ENCODE measurements around the gene ILDR2.
"Not testable (repeated sequence)": the region's sequence is repeated elsewhere in the genome, so short reads cannot be mapped to it uniquely, and the experiment has no call there.

ILDR2 gene

GRCh38 chr1:166882893-166883292 is 92.4 kb downstream of the ILDR2 start:
- DNase-seq = no peak

DNA sequence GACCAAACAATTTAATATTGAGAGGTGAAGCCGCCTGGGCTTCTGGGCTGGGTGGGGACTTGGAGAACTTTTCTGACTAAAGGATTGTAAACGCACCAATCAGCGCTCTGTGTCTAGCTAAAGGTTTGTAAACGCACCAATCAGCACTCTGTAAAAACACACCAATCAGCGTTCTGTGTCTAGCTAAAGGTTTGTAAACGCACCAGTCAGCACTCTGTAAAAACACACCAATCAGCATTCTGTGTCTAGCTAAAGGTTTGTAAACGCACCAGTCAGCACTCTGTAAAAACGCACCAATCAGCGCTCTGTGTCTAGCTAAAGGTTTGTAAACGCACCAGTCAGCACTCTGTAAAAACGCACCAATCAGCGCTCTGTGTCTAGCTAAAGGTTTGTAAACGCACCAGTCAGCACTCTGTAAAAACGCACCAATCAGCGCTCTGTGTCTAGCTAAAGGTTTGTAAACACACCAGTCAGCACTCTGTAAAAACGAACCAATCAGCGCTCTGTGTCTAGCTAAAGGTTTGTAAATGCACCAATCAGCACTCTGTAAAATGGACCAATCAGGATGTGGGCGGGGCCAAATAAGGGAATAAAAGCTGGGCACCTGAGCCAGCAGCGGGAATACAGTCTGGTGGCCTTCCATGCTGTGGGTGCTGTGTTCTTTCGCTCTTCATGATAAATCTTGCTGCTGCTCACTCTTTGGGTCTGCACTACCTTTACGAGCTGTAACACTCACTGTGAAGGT is 97.0 kb downstream of the ILDR2 start:
- DNase-seq = not testable (repeated sequence)

DNA sequence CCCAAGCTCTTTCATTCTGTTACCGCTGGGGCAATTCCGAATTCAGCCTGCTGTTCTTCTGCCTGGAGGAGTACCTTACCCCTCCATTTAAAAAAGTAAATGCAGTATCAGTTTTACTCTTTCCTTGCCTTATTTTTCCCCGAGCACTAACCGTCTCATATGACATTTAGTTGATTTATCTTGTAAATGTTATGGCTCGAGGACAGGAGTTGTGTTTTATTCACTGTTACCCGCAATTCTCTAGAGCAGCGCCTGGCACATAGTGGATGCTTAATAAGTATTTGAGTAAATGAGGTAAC is 98.9 kb downstream of the ILDR2 start:
- DNase-seq = no peak

- peak; percentile 99 for DNase-seq
These were observed 99.4 kb downstream of the ILDR2 start, which contains the start of gene TADA1 for GRCh38 chr1:166875734-166876539. TSS of gene TADA1 (minus strand) at chr1:166876264. CDS start at chr1:166876233, 31 bp downstream.

DNA sequence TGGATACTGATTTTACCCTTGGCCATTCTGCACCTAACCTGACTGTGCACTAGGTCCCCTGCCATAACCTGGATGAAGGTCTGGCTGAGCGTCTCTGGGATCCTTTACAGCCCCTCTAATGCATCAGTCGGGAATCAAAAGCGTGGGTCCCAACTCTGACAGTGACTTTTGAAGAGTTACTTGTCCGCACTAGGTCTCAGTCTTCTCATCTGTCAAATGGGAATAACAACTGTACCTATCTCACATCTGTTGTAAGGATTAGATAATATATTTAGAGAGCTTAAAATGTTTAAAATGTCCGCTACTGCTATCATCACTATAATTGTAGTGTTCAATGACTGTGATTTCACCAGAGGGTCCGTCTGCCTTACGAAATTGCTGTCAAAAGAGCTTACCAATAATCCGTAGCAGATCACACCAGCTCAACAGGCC is 100.0 kb downstream of the ILDR2 start:
- DNase-seq = no peak

- DNase-seq = no peak
These were observed 100.9 kb downstream of the ILDR2 start for GRCh38 chr1:166874464-166874863.

- DNase-seq = no peak
These were observed 104.8 kb downstream of the ILDR2 start for GRCh38 chr1:166870584-166870983.

GRCh38 chr1:166869318-166870099 is 105.8 kb downstream of the ILDR2 start:
- DNase-seq = no peak

GRCh38 chr1:166868639-166869038 is 106.7 kb downstream of the ILDR2 start:
- DNase-seq = no peak

GRCh38 chr1:166865926-166866325 is 109.4 kb downstream of the ILDR2 start:
- DNase-seq = no peak

DNA sequence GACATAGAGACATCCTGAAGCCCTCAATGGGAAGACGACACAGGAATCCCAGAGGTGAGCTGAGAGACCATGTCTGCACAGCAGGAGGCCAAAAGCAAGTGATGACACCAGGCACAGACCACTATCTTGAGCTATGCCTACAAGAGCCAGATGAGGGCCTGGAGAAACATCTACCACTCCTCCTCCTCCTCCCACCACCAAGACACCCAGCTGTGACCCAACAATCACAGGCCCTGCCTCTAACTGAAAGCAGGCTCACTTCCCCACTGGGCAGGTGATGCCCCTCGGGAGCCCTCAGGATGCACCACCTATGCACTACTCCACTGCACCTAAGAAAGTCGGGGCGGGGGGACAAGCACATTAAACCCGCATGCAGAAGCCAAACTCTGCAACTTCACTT is 115.7 kb downstream of the ILDR2 start:
- DNase-seq = no peak

DNA sequence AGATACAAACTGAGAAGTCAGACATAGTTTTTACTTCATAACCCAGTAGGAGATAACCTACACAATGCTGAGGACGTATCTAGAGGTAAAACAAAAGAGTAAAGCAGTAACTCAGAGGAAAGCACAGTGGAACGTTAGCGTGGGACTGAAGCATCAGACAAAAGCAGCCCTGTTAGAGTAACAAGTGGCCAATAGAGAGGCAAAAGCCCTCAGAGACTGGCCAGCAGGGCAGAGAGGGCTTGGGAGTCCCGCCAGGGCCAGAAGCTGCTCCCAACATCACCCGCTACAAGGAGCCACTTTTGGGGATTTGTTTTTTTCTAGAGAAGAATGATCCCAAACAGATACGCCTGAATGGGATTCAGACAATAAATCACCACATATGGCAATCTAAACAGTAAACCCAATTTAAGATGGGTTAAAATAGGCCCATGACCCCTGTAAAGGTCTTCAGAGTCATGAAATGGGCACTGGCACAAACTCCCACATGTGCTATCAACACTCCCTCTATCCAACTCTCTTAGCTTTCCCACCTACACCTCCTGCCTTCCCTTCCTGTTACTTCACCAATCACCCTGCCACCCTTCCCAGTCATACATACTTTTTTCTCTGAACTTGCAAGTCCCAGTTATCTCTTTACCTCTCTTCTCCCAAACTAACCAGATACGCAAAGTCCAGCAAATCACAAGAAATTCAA is 116.5 kb downstream of the ILDR2 start:
- DNase-seq = no peak
